Fibroblast of skin of scalp (primary cell): ENCODE data around the gene FAM181A.

ENCODE experiments used
- DNase-seq: peaks from one replicate; pipeline ENCODE4 v3.0.0-alpha.2; 2013

Gene FAM181A

GRCh38 chr14:93929048-93929535 lies 1.9 kb downstream of the FAM181A start:
- DNase-seq = no peak

DNA sequence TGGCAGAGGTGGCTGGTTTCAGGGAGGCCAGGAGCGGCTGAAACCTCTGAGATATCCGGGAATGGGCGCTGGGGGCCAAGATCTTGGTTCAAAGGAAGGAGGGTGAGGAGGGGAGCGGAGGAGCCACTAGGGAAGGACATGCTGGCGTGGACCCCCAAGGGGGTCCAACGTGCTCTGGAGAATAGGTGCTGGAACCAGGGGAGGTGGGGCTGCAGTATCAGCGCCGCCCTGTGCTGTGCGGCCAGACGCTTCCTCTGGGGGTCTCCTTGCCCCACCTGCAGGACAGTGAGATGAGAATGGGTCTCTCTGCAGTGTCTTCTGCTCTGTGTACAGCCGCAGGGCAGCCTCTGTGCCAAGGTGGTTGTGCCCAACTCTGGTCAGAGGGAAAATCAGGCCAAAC lies 2.5 kb downstream of the FAM181A start:
- no peak for DNase-seq

DNA sequence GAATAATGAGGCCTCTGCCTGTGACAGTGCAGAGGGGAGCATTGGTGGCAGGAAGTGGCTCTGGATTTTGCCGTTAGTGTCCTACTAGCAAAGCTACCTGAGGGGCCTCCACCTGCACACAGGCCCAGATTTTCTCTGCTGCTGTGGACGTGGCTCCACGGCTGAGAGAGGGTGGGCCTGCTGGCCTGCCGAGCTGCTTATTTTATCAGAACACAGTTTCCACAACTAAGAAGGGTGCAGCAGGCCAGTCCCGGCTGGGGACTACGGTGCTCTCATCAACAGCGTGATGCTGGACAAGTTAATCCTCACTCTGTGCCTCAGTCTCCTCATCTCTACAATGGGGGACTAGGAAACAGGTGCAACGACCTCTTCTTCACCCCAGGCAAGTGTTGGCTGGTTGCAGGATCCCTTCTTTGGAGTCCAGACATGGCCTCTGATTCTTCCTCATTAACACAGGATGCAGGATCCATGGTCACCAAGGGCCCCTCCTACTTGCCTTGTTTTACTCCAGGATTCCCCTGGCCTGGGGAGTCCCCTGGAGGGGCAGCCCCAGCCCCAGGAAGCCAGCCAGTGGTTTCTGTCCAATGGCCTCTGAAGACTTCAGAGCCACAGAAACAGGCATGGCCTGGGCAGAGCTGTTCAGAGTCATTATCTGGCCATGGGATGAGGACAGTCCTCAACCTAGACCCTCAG lies 3.3 kb downstream of the FAM181A start:
- DNase-seq = no peak

GRCh38 chr14:93930989-93931307 lies 3.8 kb downstream of the FAM181A start:
- DNase-seq = no peak

DNA sequence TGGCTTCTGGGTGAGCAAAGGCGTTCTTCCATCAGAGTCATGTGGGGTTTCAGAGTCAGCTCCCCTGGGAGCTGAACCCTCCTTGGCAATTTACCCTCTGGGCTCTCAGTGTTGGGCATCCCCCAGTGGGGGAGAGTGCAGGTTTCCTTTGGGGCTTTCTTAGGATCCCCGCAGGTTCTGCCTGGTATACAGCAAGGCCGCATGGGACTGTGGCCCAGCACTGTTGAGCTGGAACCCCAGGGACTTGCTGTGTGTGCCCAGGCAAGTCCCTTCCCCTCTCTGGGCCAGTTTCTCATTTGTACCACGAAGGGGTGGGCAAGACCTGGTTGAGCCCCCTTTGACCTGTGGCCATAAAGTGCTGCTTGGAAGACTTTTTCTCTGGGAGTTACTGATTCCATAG lies 5.5 kb downstream of the FAM181A start:
- DNase-seq = no peak

DNA sequence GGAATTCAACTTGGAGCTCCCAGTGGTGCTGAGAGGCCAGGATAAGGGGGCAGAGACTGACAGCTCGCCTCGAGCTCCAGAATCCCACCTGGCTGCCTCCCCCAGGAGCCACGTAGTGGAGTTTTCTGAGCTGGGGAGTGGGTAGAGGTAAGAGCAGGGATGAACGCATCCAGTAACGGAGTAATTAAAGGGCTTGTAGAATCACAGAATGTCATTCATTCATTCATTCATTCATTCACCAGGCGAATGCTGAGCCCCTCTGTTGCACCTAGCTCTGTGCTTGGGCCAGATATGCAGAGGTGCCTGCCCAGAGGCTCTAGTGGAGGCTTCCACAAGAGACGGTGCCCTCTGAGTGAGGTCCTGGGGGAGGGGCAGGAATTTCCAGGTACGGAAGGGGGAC lies 8.1 kb downstream of the FAM181A start:
- no peak for DNase-seq

DNA sequence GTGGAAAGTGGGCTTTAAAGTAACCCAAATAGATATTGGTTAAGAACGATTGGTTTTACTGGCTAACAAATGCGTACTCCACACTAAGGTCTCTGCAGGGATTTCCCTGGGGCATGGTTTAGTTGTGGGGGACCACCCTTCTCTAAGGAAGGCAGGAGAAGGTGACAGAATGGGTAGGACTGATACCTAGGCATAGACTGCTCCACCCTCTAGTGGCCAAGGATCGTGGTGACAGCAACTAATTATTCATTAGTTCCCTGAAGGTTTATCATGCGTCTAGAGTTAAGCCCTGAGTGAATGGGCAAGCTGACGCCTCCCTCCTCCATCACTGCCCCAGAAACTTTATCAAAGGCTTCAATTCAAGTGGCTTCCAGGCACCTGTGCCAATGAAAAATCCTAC lies 9.1 kb downstream of the FAM181A start:
- no peak for DNase-seq

- no peak for DNase-seq
Measured at GRCh38 chr14:93936926-93937325, 9.8 kb downstream of the FAM181A start.

DNA sequence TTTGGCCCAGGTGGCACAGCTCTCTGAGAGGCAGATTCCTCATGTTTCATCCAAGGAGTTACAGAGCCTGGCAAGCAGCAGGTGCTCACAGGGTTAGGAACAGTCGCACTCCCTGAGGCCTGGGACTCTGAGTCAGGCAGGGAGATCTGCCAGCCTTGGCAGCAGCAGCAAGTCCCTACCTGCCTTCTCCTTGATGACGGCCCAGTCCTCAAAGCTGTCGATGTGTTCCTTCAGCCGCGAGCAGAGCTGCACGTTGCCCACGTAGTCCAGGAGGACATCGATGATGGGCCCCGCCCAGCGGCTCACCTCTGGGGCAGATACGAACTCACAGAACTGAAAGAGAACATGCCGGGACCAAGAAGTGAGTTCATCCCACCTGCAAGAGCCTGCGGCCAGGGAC lies 10.4 kb downstream of the FAM181A start:
- no peak for DNase-seq

- no peak for DNase-seq
Measured at GRCh38 chr14:93938751-93939303, 11.7 kb downstream of the FAM181A start.

- DNase-seq = peak; percentile 64
Measured at GRCh38 chr14:93939304-93940229, 12.4 kb downstream of the FAM181A start.

DNA sequence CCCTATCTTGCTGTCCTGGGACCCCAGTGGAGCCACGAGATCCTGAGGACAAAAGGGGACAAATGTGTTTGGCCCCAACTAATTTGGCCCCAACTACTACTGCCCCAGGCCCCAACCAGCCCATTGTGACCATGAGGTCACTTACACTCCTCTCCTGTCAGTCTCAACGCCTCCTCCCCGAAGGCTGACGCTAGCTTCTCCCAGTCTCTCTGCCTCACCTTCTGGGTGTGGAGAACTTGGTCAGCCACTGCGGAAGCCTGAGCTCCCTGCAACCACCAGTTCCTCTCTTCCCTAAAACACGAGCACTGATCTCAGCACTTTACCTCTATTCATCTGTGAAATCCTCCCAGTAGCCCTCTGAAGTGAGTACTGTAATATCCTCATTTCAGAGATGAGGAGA lies 13.3 kb downstream of the FAM181A start:
- no peak for DNase-seq

DNA sequence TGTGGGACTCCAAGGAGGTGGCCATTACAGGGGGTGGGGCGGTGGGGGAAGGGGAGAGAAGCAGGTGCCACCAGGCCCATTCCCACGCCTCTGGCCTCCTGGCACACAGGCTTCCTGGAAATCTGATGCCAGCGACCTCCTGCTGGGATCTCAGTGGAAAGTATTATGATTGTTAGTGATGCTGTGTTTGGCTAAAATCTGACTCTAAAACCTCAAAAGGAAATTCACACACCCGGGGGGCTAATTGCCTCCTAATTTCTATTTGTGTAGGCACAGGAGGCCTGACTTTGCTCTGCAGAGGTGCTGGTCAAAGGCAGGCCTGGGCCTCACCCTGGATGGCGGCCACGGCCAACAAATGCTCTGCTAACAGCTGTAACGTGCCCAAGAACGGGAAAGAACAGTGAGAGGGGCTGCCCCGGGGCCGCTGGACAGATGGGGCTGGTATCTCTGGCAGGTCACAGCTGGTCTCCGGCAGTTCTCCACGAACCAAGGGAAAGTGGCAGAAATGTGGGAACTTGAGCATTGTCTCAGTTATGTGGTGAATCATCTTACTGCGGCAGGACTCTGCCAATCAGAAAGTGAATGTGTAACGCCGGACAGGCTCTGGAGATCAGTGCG lies 14.3 kb downstream of the FAM181A start:
- peak; percentile 47 for DNase-seq

GRCh38 chr14:93943052-93943451 lies 15.9 kb downstream of the FAM181A start:
- DNase-seq = no peak

- no peak for DNase-seq
Measured at GRCh38 chr14:93943930-93944329, 16.8 kb downstream of the FAM181A start.

DNA sequence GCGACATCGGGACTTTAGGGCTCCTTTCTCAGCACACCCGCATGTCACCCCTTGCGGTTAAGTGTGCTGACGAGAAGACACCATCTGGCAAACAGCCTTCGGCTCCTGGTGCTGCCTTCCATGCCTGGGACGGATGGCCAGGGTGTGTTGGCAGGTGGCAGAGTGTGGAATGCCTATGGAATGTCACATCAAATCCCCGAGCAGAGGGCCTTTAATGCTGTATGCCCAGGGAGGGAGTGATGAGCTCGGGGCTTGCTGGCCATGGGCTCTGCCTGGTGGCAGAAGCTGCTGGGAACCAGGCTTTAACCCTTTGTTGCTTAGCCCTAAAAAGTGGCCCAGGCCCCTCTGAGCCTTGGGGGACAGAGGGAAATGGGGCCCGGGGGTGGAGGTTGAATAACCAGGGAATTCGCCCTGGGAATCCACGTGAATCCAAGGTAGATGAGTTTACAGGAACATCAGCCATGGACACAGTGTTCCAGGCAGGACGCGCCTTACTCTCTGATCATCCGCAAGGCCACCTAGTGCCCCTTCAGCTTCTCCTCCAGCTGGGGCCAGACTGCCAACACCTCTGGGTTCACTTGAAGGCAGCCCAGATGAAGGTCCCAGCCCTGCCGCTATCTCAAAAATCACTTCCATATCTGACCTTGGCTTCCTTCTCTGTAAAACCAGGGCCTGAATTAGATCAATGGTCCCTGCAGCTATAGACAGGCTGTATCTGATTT lies 17.4 kb downstream of the FAM181A start:
- no peak for DNase-seq

- DNase-seq = no peak
Measured at GRCh38 chr14:93945070-93945399, 17.9 kb downstream of the FAM181A start.

GRCh38 chr14:93946104-93946503 lies 19.0 kb downstream of the FAM181A start:
- DNase-seq = no peak

GRCh38 chr14:93946541-93947090 lies 19.5 kb downstream of the FAM181A start:
- DNase-seq = no peak

- no peak for DNase-seq
Measured at GRCh38 chr14:93947282-93947681, 20.1 kb downstream of the FAM181A start.

- DNase-seq = no peak
Measured at GRCh38 chr14:93949511-93950075, 22.4 kb downstream of the FAM181A start.
